Measurements from ENCODE around the gene RARA.

DNA sequence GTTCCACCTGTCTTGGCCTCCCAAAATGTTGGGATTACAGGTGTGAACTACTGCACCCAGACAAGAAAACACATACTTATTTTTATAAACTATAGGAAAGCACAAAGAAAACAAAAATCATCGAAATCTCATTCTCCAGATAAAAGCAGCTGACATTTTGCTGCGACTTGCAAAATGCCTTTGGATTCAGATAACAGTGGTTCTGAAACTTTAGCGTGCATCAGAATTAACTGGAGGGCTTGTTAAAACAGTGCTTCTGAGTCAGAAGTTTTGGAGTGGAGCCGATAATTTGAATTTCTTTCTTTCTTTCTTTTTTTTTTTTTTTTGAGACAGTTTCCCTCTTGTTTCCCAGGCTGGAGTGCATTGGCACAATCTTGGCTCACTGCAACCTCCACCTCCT is 73.3 kb downstream of the RARA start:
- TF ChIP-seq ZNF354C (tag by site-specific recombination; IDR thresholded peaks at IDR 0.05; ENCODE audit: borderline replicate concordance, low read depth) = no peak
- TF ChIP-seq, protein P1, sequence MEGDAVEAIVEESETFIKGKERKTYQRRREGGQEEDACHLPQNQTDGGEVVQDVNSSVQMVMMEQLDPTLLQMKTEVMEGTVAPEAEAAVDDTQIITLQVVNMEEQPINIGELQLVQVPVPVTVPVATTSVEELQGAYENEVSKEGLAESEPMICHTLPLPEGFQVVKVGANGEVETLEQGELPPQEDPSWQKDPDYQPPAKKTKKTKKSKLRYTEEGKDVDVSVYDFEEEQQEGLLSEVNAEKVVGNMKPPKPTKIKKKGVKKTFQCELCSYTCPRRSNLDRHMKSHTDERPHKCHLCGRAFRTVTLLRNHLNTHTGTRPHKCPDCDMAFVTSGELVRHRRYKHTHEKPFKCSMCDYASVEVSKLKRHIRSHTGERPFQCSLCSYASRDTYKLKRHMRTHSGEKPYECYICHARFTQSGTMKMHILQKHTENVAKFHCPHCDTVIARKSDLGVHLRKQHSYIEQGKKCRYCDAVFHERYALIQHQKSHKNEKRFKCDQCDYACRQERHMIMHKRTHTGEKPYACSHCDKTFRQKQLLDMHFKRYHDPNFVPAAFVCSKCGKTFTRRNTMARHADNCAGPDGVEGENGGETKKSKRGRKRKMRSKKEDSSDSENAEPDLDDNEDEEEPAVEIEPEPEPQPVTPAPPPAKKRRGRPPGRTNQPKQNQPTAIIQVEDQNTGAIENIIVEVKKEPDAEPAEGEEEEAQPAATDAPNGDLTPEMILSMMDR (tag by site-specific recombination; IDR thresholded peaks at IDR 0.05) = no peak
